HG02840 (cell line): Measurements from ENCODE around the gene NDEL1.

Experiments
- ATAC-seq: cut with Tn5 transposase; IDR thresholded peaks from one replicate; pipeline ENCODE4 v1.9.1; 2021; ENCODE audit warnings: mild to moderate bottlenecking, moderate library complexity, moderate number of reproducible peaks; ENCODE audit not compliant: unreplicated experiment, low FRiP score

Gene NDEL1

GRCh38 chr17:8475227-8475626 is 39.5 kb downstream of the NDEL1 start:
- ATAC-seq = no peak

- ATAC-seq = no peak
Observed at GRCh38 chr17:8475781-8476180, 40.1 kb downstream of the NDEL1 start.

GRCh38 chr17:8476741-8477140 is 41.1 kb downstream of the NDEL1 start:
- no peak for ATAC-seq

GRCh38 chr17:8477171-8477570 is 41.5 kb downstream of the NDEL1 start:
- ATAC-seq = no peak

- no peak for ATAC-seq
Observed at GRCh38 chr17:8477715-8478441, 42.2 kb downstream of the NDEL1 start.

GRCh38 chr17:8479431-8479947 is 43.8 kb downstream of the NDEL1 start:
- ATAC-seq = no peak

- ATAC-seq = no peak
Observed at GRCh38 chr17:8480011-8480976, 44.6 kb downstream of the NDEL1 start.

- ATAC-seq = no peak
Observed at GRCh38 chr17:8481089-8481488, 45.4 kb downstream of the NDEL1 start.

GRCh38 chr17:8481703-8482102 is 46.0 kb downstream of the NDEL1 start:
- no peak for ATAC-seq

- ATAC-seq = no peak
Observed at GRCh38 chr17:8482546-8482945, 46.9 kb downstream of the NDEL1 start.

GRCh38 chr17:8484465-8484864 is 48.8 kb downstream of the NDEL1 start:
- ATAC-seq = no peak

GRCh38 chr17:8485491-8485890 is 49.8 kb downstream of the NDEL1 start:
- ATAC-seq = no peak

GRCh38 chr17:8487130-8487645 is 51.5 kb downstream of the NDEL1 start:
- ATAC-seq = no peak

- ATAC-seq = no peak
Observed at GRCh38 chr17:8487743-8488142, 52.1 kb downstream of the NDEL1 start.

GRCh38 chr17:8488491-8488890 is 52.8 kb downstream of the NDEL1 start:
- ATAC-seq = no peak

GRCh38 chr17:8488901-8489300 is 53.2 kb downstream of the NDEL1 start:
- no peak for ATAC-seq

- ATAC-seq = no peak
Observed at GRCh38 chr17:8489841-8490240, 54.2 kb downstream of the NDEL1 start.

- no peak for ATAC-seq
Observed at GRCh38 chr17:8490256-8491023, 54.8 kb downstream of the NDEL1 start.

- no peak for ATAC-seq
Observed at GRCh38 chr17:8492121-8492520, 56.4 kb downstream of the NDEL1 start.

GRCh38 chr17:8494021-8494420 is 58.3 kb downstream of the NDEL1 start:
- no peak for ATAC-seq
